Rectal smooth muscle tissue (tissue), 1 donor: Measurements from ENCODE around the gene C17orf67.

Experiments used
- H3K27ac ChIP-seq: one replicate; pipeline ENCODE4 v1.7.0; 2013; ENCODE audit warnings: low read depth, low read length, inconsistent platforms
- H3K27me3 ChIP-seq: one replicate; pipeline ENCODE4 v1.7.0; 2013; ENCODE audit warnings: low read length; ENCODE audit not compliant: control insufficient read depth, insufficient read depth
- H3K36me3 ChIP-seq: one replicate; pipeline ENCODE4 v1.7.0; 2013; ENCODE audit warnings: low read length; ENCODE audit not compliant: control insufficient read depth, insufficient read depth
- H3K4me1 ChIP-seq: one replicate; pipeline ENCODE4 v1.7.0; 2013; ENCODE audit warnings: low read length; ENCODE audit not compliant: control insufficient read depth, insufficient read depth
- H3K4me3 ChIP-seq: one replicate; pipeline ENCODE4 v1.7.0; 2013; ENCODE audit warnings: low read length
- H3K9ac ChIP-seq: one replicate; pipeline ENCODE4 v1.7.0; 2013; ENCODE audit warnings: low read length

C17orf67 gene, protein sequence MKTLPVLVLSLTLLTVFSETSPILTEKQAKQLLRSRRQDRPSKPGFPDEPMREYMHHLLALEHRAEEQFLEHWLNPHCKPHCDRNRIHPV

DNA sequence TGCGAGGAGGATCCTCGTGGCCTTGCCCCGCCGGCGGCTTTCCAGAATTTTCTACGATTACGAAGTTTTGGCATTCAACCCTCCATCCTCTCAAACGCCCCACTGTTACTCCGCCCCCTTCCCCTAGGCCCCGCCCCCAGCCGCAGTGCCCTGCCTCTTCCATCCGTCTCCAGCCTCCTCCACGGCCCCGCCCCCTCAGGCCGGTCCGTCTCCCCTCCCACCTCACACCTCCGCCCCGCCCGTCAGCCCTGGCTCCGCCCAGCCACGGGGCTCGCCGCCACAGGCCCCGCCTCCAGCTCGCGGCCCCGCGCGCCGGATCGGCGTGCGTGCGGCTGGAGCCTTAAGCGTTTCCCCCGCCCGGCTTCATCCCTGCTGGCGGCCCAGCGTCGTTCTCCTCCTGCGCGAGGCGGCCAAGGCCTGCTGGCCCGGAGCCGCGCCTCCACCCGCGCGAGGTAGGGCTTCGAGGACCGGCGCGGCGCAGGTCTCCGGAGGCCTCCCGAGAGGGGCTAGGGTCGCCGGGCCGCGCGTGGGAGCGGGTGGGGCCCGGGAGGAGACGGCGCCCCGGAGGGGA, at the start of gene C17orf67, which contains the start of gene DGKE:
C17orf67 (minus strand) TSS at position 112 of the 571 bp plus-strand sequence. CDS start 18,110 bp downstream, outside the sequence.
DGKE (plus strand) TSS at position 343 of the 571 bp plus-strand sequence. CDS start 645 bp downstream, outside the sequence.
- Histone ChIP-seq H3K27me3 (no peaks in the 10 kb centered on the region), H3K9ac (peak within 1 kb of the TSS; percentile 64), H3K4me3 (peak within 1 kb of the TSS; percentile 91), H3K36me3 (no peaks in the 10 kb centered on the region), H3K4me1 (peaks cover 10% of the 10 kb centered on the region), H3K27ac (peak within 1 kb of the TSS; percentile 77)

DNA sequence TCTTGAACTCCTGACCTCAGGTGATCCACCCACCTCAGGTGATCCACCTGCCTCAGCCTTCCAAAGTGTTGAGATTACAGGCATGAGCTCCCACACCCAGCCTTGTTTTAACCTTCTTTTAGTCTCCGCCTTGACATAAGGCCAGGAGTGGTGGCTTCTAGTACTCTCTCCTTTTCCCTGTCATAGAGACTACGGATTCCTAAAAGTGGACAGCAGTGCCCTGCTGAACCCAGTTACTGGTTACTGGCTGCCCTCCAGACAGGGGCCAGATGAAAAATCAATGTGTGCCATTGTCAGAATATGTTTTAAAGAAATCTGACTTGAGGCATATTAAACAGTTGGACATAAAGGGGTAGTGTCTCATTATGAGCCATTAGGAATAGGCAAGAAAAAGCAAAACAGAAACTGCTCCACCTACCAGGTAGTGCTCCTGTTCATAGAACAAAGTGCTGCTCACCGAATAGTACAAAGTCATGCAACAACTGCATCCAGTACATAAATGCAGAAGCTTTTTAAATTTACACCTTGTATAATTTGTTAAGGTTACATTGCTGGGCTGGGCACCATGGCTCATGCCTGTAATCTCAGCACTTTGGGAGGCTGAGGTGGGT, 48.1 kb upstream of the C17orf67 start:
- H3K36me3 ChIP-seq, result no peaks in the 10 kb centered on the region
- H3K4me1 ChIP-seq, result no peaks in the 10 kb centered on the region
- no peak overlapping the region for H3K4me3 ChIP-seq
- H3K27ac ChIP-seq, result no peak overlapping the region
- no peaks in the 10 kb centered on the region for H3K27me3 ChIP-seq
- no peak overlapping the region for H3K9ac ChIP-seq

DNA sequence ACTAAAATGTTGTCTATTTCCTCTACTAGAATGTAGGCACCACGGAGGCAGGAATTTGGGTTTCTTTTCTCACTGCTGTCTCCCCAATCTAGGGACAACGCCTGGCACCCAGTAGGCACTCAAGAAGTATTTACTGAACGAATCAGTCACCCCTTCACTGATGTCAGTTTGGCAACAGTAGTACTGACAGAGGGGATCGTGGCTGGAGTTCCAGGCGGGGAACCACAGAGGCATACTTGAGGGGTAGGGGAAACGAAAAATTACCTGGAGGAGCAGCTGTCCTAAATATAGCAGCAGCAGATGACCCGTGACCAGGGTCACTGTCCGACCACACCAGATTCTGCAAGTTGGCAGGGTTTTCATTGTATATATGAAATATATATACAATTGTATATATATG, 46.9 kb upstream of the C17orf67 start:
- Histone ChIP-seq H3K36me3 (no peaks in the 10 kb centered on the region), H3K4me3 (no peak overlapping the region), H3K9ac (no peak overlapping the region), H3K27ac (no peak overlapping the region), H3K27me3 (no peaks in the 10 kb centered on the region), H3K4me1 (no peaks in the 10 kb centered on the region)

DNA sequence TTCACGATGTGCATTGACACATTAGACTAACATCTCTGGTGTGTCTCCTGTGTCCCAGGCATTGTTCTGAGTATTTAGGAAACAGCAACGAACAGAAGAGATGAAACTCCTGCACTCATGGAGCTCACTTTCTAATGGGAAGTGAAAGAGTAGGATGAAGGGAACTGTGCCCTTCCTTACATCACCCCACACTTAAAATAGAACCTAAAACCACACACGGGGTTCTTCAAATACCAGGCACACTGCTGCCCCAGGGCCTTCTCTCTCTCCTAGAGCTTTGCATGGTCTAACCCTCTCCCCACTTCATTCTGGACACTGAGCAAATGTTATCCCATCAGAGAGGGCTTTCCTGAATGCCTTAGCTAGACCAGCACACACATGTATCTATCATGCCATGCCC, 46.4 kb upstream of the C17orf67 start:
- no peaks in the 10 kb centered on the region for H3K4me1 ChIP-seq
- no peak overlapping the region for H3K9ac ChIP-seq
- no peaks in the 10 kb centered on the region for H3K27me3 ChIP-seq
- no peak overlapping the region for H3K4me3 ChIP-seq
- H3K27ac ChIP-seq, result no peak overlapping the region
- H3K36me3 ChIP-seq, result no peaks in the 10 kb centered on the region

DNA sequence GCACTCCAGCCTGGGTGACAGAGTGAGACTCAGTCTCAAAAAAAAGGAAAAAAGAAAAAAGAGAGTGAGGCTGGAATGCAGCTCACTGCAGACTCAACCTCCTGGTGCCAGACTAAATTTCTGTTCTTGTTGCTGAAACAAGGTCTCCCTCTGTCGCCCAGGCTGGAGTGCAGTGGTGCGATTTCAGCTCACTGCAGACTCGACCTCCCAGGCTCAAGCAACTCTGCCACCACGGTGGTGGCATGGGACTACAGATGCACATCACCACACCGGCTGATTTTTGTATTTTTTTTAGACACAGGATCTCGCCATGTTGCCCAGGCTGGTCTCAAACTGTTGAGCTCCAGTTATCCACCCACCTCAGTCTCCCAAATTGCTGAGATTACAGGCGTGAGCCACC, 45.6 kb upstream of the C17orf67 start:
- no peak overlapping the region for H3K27ac ChIP-seq
- no peaks in the 10 kb centered on the region for H3K27me3 ChIP-seq
- no peaks in the 10 kb centered on the region for H3K4me1 ChIP-seq
- no peak overlapping the region for H3K9ac ChIP-seq
- H3K4me3 ChIP-seq, result no peak overlapping the region
- no peaks in the 10 kb centered on the region for H3K36me3 ChIP-seq

DNA sequence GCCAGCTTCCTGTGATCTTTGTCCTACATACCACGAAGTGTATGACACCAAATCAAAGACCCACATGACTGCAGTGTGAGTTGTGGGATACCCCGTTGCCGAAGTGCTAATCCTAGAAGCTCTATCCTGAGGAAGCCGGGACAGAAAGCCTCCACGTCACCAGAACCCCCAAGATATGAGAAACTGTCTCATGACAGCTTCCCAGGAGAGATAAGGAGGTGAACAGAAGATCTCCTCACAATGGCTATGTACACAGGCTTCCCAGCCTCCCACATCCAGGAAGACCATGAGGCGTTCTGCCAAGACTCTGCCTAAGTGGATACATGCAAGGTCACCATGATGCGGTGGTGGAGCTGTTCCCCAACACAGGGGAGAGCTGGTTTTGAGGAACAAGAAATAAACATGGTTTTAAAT, 43.1 kb upstream of the C17orf67 start:
- H3K27ac ChIP-seq, result no peak overlapping the region
- no peaks in the 10 kb centered on the region for H3K27me3 ChIP-seq
- H3K4me3 ChIP-seq, result no peak overlapping the region

DNA sequence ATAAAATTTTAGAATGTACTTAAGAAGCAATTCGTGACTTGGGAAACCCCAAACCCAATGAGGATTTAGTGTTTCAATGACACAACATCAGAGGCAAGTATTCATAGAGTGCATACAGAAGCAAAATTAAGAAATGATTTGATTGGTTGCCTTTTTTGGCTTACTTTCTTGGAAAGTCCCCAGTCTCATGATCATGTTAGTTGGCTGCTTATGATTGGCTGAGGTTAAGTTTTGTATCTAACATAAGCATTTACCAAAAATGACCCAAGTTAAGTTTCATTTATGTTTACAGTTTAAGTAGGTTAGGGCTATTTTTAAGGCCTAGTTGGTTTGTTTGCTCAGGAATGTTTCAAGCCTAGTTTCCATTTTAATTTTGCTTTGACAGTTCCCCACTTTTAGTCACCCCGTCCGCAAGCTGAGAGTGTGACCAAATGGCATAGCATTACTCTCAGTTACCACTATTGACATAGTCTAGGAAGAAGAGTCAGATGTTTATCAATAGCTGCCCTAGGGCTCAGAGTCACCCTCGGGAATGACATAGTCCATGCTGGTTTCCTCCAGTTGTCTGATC, 36.4 kb upstream of the C17orf67 start:
- Histone ChIP-seq H3K27ac (no peak overlapping the region), H3K36me3 (no peaks in the 10 kb centered on the region), H3K9ac (no peak overlapping the region), H3K4me1 (peaks cover 6% of the 10 kb centered on the region), H3K4me3 (no peak overlapping the region), H3K27me3 (no peaks in the 10 kb centered on the region)

More for the DNA sequence above, 43.1 kb upstream of the C17orf67 start:
- Histone ChIP-seq H3K36me3 (no peaks in the 10 kb centered on the region), H3K9ac (no peak overlapping the region), H3K4me1 (no peaks in the 10 kb centered on the region)

DNA sequence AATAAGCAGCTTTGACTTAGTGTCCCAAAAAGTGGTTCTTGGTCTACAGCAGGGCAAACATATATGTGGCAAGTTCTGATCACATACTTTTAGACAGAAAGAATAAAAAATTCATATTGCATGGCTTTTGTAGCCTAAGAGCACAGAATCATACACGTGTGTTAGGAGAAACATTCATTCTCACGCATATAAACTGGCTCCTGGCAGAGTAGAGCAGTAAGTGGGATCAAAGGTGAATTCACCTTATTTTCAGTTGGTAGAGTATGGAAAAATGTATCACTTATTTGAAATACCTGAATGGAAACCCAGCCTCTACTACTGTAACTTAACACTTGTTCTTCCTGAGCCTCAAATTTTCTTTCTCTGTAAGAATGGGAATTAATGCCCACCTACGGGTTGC, 35.0 kb upstream of the C17orf67 start:
- Histone ChIP-seq H3K36me3 (no peaks in the 10 kb centered on the region), H3K4me1 (peaks cover 6% of the 10 kb centered on the region), H3K9ac (no peak overlapping the region), H3K27me3 (no peaks in the 10 kb centered on the region), H3K27ac (no peak overlapping the region), H3K4me3 (no peak overlapping the region)

DNA sequence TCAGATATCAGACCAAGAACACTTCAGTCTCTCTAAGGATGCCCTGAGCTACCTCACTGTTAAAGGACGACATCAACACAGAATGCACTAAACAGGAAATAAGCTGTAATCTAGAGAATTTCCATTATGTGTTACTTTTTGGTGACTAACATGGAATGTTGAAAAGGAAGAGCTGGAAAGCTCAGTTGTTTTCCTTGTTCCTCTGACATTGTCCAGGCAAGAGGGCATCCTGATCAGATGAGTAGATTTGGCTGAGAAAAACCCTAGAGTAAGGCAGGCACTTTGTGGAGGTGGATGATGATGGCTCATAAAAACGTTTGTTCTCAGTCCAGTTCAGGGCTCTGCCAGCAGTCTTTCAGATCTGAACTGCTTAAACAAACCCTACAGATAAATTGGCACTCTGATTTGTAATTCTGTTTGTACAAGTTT, 34.2 kb upstream of the C17orf67 start:
- Histone ChIP-seq H3K4me1 (peaks cover 6% of the 10 kb centered on the region), H3K4me3 (no peak overlapping the region), H3K27me3 (no peaks in the 10 kb centered on the region), H3K27ac (no peak overlapping the region), H3K36me3 (no peaks in the 10 kb centered on the region), H3K9ac (no peak overlapping the region)

DNA sequence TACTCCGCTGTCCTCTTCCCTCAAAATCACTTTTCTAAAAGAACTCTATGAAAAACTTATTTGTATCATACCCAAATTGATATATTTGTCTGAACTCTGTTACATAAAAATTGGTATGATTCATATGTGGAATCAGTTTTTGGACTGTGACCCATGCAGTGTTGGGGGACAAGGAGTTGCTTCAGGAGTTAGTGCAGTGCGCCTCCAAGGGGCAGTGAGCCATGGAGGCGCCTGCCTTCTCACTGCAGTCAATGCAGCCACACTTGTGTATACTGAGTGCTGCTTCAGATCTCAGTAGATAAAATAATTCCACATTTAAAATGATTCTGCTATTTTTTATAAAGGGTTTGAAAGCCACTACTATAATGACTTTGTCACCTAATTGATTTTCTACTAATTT, 32.8 kb upstream of the C17orf67 start:
- Histone ChIP-seq H3K27me3 (no peaks in the 10 kb centered on the region), H3K27ac (no peak overlapping the region), H3K9ac (no peak overlapping the region), H3K4me1 (peaks cover 6% of the 10 kb centered on the region), H3K4me3 (no peak overlapping the region), H3K36me3 (no peaks in the 10 kb centered on the region)

DNA sequence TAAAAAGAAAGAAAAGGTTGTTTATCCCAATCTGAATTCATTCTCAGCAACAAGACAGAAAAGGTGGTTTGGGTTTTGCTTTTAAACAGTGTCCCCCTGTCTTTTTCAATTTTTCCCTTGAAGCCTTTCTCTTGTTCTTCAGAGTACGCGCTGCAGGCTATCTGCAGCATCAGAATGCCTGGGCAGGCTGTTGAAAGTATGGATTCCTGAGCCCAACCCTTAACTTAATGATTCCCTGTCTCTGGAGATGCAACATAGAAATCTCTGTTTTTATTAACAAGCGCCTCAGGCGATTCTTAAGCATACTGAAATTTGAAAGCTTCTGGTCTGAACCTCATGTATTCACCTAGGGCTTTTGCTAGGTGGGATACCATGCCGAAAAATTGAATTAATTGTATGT, 32.4 kb upstream of the C17orf67 start:
- Histone ChIP-seq H3K4me1 (peaks cover 6% of the 10 kb centered on the region), H3K27ac (no peak overlapping the region), H3K4me3 (no peak overlapping the region), H3K27me3 (no peaks in the 10 kb centered on the region), H3K9ac (no peak overlapping the region), H3K36me3 (no peaks in the 10 kb centered on the region)

DNA sequence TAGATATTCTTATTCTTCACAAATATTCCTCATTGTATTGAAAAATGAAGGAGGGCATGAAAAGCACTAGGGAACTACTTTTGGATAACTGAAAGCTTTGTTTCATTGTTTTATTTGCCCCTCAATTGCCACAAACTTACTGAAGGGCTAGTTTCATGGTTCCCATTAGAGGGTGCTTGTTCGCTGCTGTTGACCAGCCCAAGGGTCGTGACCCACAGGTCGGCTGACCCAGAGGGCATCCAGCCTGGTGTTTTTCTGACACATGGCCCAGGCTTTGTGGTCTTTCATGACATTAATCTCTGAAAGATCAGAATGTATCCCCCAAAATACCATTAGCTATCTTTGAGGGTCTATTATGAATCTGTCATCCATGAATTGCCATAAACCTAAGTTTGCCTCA, 30.3 kb upstream of the C17orf67 start:
- no peak overlapping the region for H3K9ac ChIP-seq
- H3K4me1 ChIP-seq, result peaks cover 6% of the 10 kb centered on the region
- H3K27ac ChIP-seq, result no peak overlapping the region
- no peaks in the 10 kb centered on the region for H3K27me3 ChIP-seq
- no peak overlapping the region for H3K4me3 ChIP-seq
- no peaks in the 10 kb centered on the region for H3K36me3 ChIP-seq
